DOHH2 (cell line): ENCODE measurements around the gene THEM4.

Source experiments
- H3F3A ChIP-seq: fragments of 200-600 bp; sonication (generic), shearing (Covaris generic); 2 replicates; pipeline ENCODE4 v1.6.0; 2016; ENCODE audit warnings: antibody characterized with exemption, mild to moderate bottlenecking; ENCODE audit not compliant: control insufficient read depth, insufficient read depth
- H3K27ac ChIP-seq: fragments of 200-600 bp; sonication (generic); 2 replicates; pipeline ENCODE4 v1.5.1; 2014; ENCODE audit warnings: low read depth, mild to moderate bottlenecking, low read length, moderate library complexity
- H3K27me3 ChIP-seq: fragments of 200-600 bp; sonication (generic); 2 replicates; pipeline ENCODE4 v1.6.1; 2014; ENCODE audit warnings: mild to moderate bottlenecking, low read length, mixed read lengths; ENCODE audit not compliant: control insufficient read depth
- H3K36me3 ChIP-seq: fragments of 200-600 bp; sonication (generic); 2 replicates; pipeline ENCODE4 v1.6.1; 2014; ENCODE audit warnings: mild to moderate bottlenecking, low read length, moderate library complexity, mixed read lengths; ENCODE audit not compliant: control insufficient read depth
- H3K4me1 ChIP-seq: fragments of 200-600 bp; sonication (generic); 2 replicates; pipeline ENCODE4 v1.6.1; 2014; ENCODE audit warnings: mild to moderate bottlenecking, low read length, mixed read lengths; ENCODE audit not compliant: control insufficient read depth
- H3K4me2 ChIP-seq: fragments of 200-600 bp; sonication (generic); 2 replicates; pipeline ENCODE4 v1.6.0; 2014; ENCODE audit warnings: mild to moderate bottlenecking, low read length, moderate library complexity
- H3K4me3 ChIP-seq: fragments of 200-600 bp; sonication (generic); 2 replicates; pipeline ENCODE4 v1.5.1; 2014; ENCODE audit warnings: mild to moderate bottlenecking, low read length, mixed read lengths
- H3K79me2 ChIP-seq: fragments of 200-600 bp; sonication (generic); 2 replicates; pipeline ENCODE4 v1.6.1; 2014; ENCODE audit warnings: mild to moderate bottlenecking, low read length, mixed read lengths; ENCODE audit not compliant: control insufficient read depth
- H3K9me2 ChIP-seq: fragments of 200-600 bp; sonication (generic); replicated peaks from 2 replicates; pipeline ENCODE4 v1.6.1; 2014; ENCODE audit warnings: mild to moderate bottlenecking, low read length, mixed read lengths; ENCODE audit not compliant: control insufficient read depth
- H3K9me3 ChIP-seq: fragments of 200-600 bp; sonication (generic); 2 replicates; pipeline ENCODE4 v1.6.1; 2014; ENCODE audit warnings: antibody characterized with exemption, low read length, mixed read lengths; ENCODE audit not compliant: control insufficient read depth, insufficient read depth
- H4K20me1 ChIP-seq: fragments of 200-600 bp; sonication (generic); 2 replicates; pipeline ENCODE4 v1.6.0; 2014; ENCODE audit warnings: low read depth, mild to moderate bottlenecking, antibody characterized with exemption, low read length, moderate library complexity; ENCODE audit not compliant: control insufficient read depth, insufficient read depth
- EZH2phosphoT487 ChIP-seq: fragments of 200-600 bp; sonication (generic); IDR thresholded peaks from 2 replicates; pipeline ENCODE4 v1.6.1; 2017; ENCODE audit warnings: borderline replicate concordance, mild to moderate bottlenecking, antibody characterized with exemption, low read length, moderate library complexity, mixed read lengths
- TF ChIP-seq, protein P1 (sequence below): fragments of 200-600 bp; sonication (generic); IDR thresholded peaks from one replicate; pipeline ENCODE4 v1.5.1; 2014; ENCODE audit warnings: antibody characterized with exemption, mild to moderate bottlenecking, low read depth, low read length; ENCODE audit not compliant: poor library complexity, severe bottlenecking

THEM4 gene

DNA sequence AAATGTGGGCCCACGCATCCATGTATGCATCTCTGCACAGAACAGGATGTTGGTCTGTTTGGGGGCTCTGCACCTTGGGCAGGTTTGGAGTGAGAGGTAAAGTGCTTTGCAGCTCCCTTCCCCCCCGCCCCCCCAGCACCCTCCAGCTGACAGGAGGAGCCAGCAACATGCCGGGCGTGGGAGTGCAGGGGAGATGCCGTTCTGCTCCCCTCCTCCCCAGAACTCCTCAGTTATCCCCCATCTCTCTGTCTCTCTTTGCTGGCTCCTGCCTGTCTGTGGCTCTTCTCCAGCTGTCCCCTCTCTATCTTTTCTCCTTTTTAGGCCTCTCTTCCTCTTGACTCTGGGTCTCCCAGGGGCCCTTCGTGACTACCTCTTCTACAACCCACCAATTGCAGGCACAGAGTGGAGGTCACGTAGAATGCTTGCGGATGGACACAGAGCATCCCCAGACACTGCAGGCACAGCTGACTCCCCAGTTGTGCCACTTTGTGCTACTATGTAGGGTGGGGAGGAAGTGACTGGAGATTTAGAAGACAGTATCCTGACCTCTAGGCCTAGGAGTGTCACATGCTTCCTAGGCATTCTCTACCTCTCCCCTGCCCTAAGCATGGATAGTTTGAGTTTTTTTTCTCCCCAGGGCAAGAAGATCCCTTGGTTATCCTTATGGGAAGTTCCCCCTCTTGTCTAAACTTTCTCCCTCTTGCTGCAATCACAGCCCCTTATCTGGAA is 76.0 kb downstream of the THEM4 start:
- Histone ChIP-seq H3K79me2 (no peaks in the 10 kb centered on the region), H3K4me3 (no peak overlapping the region), H3K27ac (no peak overlapping the region), H3K36me3 (no peaks in the 10 kb centered on the region), H4K20me1 (no peaks in the 10 kb centered on the region), H3F3A (no peaks in the 10 kb centered on the region), H3K4me2 (no peak overlapping the region), H3K9me2 (no peaks in the 10 kb centered on the region), H3K4me1 (peaks cover 20% of the 10 kb centered on the region), H3K27me3 (peaks cover 18% of the 10 kb centered on the region), H3K9me3 (no peaks in the 10 kb centered on the region)
- no peak for TF ChIP-seq EZH2phosphoT487
- TF ChIP-seq, protein P1, sequence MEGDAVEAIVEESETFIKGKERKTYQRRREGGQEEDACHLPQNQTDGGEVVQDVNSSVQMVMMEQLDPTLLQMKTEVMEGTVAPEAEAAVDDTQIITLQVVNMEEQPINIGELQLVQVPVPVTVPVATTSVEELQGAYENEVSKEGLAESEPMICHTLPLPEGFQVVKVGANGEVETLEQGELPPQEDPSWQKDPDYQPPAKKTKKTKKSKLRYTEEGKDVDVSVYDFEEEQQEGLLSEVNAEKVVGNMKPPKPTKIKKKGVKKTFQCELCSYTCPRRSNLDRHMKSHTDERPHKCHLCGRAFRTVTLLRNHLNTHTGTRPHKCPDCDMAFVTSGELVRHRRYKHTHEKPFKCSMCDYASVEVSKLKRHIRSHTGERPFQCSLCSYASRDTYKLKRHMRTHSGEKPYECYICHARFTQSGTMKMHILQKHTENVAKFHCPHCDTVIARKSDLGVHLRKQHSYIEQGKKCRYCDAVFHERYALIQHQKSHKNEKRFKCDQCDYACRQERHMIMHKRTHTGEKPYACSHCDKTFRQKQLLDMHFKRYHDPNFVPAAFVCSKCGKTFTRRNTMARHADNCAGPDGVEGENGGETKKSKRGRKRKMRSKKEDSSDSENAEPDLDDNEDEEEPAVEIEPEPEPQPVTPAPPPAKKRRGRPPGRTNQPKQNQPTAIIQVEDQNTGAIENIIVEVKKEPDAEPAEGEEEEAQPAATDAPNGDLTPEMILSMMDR = no peak

DNA sequence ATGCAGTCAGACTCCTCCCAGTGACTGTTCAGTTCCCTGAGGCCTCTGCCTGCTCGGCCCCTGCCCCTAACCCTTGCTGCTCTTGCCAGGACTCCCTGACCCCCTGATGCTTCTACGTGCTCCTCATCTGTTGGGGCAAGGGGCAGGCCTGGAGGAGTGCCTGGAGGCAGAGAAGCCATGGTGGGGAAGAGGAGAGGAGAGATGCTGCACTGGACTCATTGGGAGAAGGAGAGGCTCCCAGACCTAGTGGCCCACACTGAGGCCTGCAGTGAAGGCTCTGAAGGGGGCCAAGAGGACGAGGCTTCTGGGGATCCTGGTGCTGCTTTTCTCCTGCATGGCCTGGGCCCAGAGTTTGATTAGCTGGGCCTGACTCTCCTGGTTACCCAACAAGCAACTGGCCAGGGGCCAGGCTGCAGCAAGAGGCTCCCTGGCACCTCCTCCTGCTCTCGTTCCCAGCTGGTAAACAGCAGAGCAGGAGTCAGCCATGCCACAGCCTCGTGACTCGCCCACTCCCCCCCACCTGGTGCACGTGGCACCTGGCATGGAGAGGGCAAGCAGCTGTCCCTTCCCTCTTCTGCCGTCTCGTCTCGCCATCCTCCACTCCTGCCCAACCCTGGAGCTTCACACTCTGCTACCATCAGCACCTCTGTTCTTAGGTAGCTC is 76.9 kb downstream of the THEM4 start:
- no peaks in the 10 kb centered on the region for H3K9me2 ChIP-seq
- no peaks in the 10 kb centered on the region for H3K9me3 ChIP-seq
- no peak overlapping the region for H3K4me2 ChIP-seq
- H3K27ac ChIP-seq = no peak overlapping the region
- peaks cover 16% of the 10 kb centered on the region for H3K27me3 ChIP-seq
- no peaks in the 10 kb centered on the region for H3F3A ChIP-seq
- H3K4me3 ChIP-seq = no peak overlapping the region
- H4K20me1 ChIP-seq = no peaks in the 10 kb centered on the region
- no peaks in the 10 kb centered on the region for H3K79me2 ChIP-seq
- H3K4me1 ChIP-seq = peaks cover 12% of the 10 kb centered on the region; the same call in 1 of the 2 replicates
- TF ChIP-seq, protein P1 = no peak
- TF ChIP-seq EZH2phosphoT487 = no peak
- no peaks in the 10 kb centered on the region for H3K36me3 ChIP-seq

DNA sequence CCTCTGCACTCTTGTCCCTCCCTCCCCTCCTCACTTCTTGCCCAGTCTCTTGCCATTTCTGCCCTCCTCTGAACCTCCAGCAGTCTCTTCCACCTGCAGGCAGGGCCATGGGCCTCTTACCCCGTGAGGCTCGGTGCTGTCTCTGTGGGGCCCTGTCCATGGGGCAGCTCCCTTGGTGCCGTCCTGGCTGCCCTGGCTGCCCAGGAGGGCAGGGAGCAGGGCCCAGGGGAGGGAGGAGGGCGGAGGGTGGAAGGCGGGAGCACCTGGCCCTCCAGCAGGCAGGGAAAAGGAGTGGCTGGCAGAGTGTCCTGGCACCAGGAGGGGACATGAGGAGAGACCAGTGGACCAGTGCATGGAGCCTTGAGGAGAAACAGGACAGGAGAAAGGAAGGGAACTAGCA is 77.7 kb downstream of the THEM4 start, which contains the start of gene RORC:
TSS of gene RORC (minus strand) at position 198 of the 400 bp plus-strand sequence. CDS start at position 160, 38 bp downstream.
- no peaks in the 10 kb centered on the region for H3K9me3 ChIP-seq
- no peaks in the 10 kb centered on the region for H3K79me2 ChIP-seq
- no peaks in the 10 kb centered on the region for H3K36me3 ChIP-seq
- no peaks in the 10 kb centered on the region for H3F3A ChIP-seq
- no peaks in the 10 kb centered on the region for H3K9me2 ChIP-seq
- TF ChIP-seq, protein P1 = no peak
- no peak for TF ChIP-seq EZH2phosphoT487
- H3K4me1 ChIP-seq = peaks cover 4% of the 10 kb centered on the region; the same call in 1 of the 2 replicates
- H3K27me3 ChIP-seq = peaks cover 10% of the 10 kb centered on the region; the same call in 1 of the 2 replicates
- H4K20me1 ChIP-seq = no peaks in the 10 kb centered on the region
- no peak within 1 kb of the TSS for H3K4me3 ChIP-seq
- no peak within 1 kb of the TSS for H3K4me2 ChIP-seq
- no peak within 1 kb of the TSS for H3K27ac ChIP-seq
